Measurements from ENCODE around the gene PTPRD.

DNA sequence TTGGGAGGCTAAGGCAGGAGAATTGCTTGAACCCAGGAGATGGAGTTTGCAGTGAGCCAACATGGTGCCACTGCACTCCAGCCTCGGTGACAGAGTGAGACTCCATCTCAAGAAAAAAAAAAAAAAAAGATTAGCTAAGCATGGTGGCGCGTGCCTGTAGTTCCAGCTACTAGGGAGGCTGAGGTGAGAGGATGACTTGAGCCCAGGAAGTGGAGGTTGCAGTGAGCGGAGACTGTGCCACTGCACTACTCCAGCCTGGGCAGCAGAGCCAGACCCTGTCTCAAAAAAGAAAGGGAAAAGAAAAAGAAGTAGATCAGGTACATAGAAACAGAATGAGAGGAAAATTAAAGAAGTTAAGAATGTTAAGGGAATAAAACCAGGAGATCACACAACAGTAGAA is 1886.1 kb downstream of the PTPRD start:
- TF ChIP-seq, protein P1, sequence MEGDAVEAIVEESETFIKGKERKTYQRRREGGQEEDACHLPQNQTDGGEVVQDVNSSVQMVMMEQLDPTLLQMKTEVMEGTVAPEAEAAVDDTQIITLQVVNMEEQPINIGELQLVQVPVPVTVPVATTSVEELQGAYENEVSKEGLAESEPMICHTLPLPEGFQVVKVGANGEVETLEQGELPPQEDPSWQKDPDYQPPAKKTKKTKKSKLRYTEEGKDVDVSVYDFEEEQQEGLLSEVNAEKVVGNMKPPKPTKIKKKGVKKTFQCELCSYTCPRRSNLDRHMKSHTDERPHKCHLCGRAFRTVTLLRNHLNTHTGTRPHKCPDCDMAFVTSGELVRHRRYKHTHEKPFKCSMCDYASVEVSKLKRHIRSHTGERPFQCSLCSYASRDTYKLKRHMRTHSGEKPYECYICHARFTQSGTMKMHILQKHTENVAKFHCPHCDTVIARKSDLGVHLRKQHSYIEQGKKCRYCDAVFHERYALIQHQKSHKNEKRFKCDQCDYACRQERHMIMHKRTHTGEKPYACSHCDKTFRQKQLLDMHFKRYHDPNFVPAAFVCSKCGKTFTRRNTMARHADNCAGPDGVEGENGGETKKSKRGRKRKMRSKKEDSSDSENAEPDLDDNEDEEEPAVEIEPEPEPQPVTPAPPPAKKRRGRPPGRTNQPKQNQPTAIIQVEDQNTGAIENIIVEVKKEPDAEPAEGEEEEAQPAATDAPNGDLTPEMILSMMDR (IDR thresholded peaks at IDR 0.05), result no peak
- TF ChIP-seq POLR2A (IDR thresholded peaks at IDR 0.05), result no peak

Data from Peyer's patch (tissue), 4 donors.